ENCODE results near the gene NLRP6. TPM values are rescaled to one million over a fixed set of nuclear protein-coding genes. Genes with fewer than 3 reads are reported as not detected.
"Not testable (repeated sequence)": the region's sequence is repeated elsewhere in the genome, so short reads cannot be mapped to it uniquely, and the experiment has no call there.

Gene NLRP6
- total RNA-seq, 1 donor, result not detected

DNA sequence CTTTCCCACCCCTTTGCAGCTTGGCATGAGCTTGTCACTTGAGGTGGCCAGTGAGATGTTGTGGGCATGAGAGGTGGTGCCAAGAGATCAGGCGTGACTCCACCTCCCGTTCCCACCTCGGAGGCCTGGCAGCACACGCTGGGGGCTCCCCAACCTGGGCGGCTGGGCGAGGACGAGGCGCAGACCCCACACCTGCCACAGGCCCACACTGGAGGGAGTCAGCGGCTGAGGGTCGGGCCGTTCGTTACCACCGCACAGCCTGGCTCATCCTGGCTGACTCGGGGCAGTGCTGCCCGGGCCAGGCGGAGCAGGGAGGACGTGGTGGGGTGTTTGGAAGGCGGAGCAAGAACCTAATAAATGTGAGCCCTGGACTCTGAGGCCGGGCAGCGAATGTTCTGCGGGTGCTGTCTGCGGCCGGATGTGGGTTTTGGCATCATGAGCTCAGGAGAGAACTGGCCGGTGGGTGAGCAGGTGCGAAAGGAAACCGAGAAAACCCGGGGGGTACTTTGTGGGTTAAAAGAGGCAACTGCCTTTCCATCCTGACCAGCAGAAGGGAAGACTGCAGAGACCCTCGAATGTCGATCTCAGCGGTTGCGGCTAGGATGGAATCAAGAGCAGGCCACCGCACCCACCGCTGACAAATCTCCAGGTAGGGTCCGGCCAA, 52.6 kb downstream of the NLRP6 start:
- Histone ChIP-seq H3K27me3 (ENCODE audit: insufficient read depth, low read length) (no peaks in the 10 kb centered on the region), H3K79me2 (ENCODE audit: insufficient read depth, low read length) (no peaks in the 10 kb centered on the region), H2AFZ (ENCODE audit: low read length) (no peak overlapping the region), H3K27ac (ENCODE audit: low read depth, low read length) (no peak overlapping the region), H3K9me3 (ENCODE audit: low read depth, low read length) (no peaks in the 10 kb centered on the region), H3K4me2 (ENCODE audit: insufficient read depth, low read length) (no peak overlapping the region), H3K4me3 (ENCODE audit: insufficient read depth, low read length) (no peak overlapping the region), H4K20me1 (ENCODE audit: insufficient read depth, low read length) (no peaks in the 10 kb centered on the region), H3K4me1 (ENCODE audit: insufficient read depth, low read length) (peaks cover 8% of the 10 kb centered on the region), H3K36me3 (ENCODE audit: insufficient read depth, low read length) (no peaks in the 10 kb centered on the region)
- TF ChIP-seq, protein P1, sequence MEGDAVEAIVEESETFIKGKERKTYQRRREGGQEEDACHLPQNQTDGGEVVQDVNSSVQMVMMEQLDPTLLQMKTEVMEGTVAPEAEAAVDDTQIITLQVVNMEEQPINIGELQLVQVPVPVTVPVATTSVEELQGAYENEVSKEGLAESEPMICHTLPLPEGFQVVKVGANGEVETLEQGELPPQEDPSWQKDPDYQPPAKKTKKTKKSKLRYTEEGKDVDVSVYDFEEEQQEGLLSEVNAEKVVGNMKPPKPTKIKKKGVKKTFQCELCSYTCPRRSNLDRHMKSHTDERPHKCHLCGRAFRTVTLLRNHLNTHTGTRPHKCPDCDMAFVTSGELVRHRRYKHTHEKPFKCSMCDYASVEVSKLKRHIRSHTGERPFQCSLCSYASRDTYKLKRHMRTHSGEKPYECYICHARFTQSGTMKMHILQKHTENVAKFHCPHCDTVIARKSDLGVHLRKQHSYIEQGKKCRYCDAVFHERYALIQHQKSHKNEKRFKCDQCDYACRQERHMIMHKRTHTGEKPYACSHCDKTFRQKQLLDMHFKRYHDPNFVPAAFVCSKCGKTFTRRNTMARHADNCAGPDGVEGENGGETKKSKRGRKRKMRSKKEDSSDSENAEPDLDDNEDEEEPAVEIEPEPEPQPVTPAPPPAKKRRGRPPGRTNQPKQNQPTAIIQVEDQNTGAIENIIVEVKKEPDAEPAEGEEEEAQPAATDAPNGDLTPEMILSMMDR (IDR thresholded peaks at IDR 0.05; ENCODE audit: extremely low read depth, low read depth, low read length), result no peak
- peak; percentile 45 for DNase-seq (ENCODE audit: insufficient read length, low spot score, missing footprints)

DNA sequence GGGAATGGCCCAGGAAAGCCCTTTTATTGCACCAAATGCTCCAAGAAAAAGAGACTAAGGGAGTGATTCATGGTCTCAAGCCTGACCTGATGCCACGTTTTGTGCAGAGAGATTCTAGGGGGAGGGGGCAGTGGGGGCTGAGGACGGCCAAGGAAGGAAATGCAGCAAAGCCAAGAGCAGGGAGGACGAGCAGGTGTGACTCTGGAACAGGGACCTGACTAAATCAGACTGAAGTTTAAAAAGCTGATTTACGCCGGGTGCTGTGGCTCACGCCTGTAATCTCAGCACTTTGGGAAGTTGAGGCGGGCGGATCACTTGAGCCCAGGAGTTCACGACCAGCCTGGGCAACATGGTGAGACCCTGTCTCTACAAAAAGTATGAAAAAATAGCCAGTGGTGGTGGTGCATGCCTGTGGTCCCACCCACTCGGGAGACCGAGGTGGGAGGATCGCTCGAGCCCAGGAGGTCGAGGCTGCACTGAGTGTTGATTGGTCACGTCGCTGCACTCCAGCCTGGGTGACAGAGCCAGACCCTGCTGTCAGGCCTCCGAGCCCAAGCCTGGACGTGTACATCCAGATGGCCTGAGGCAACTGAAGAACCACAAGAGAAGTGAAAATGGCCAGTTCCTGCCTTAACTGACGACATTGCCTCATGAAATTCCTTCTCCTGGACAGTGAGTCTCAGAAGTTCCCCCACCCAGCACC, 53.3 kb downstream of the NLRP6 start:
- no peak overlapping the region for H3K4me2 ChIP-seq (ENCODE audit: insufficient read depth, low read length)
- peaks cover 8% of the 10 kb centered on the region for H3K4me1 ChIP-seq (ENCODE audit: insufficient read depth, low read length)
- no peaks in the 10 kb centered on the region for H3K27me3 ChIP-seq (ENCODE audit: insufficient read depth, low read length)
- H4K20me1 ChIP-seq (ENCODE audit: insufficient read depth, low read length), result no peaks in the 10 kb centered on the region
- no peak for DNase-seq (ENCODE audit: insufficient read length, low spot score, missing footprints)
- no peaks in the 10 kb centered on the region for H3K79me2 ChIP-seq (ENCODE audit: insufficient read depth, low read length)
- H2AFZ ChIP-seq (ENCODE audit: low read length), result no peak overlapping the region
- no peak overlapping the region for H3K4me3 ChIP-seq (ENCODE audit: insufficient read depth, low read length)
- no peaks in the 10 kb centered on the region for H3K9me3 ChIP-seq (ENCODE audit: low read depth, low read length)
- no peak overlapping the region for H3K27ac ChIP-seq (ENCODE audit: low read depth, low read length)
- TF ChIP-seq, protein P1 (IDR thresholded peaks at IDR 0.05; ENCODE audit: extremely low read depth, low read depth, low read length), result no peak
- H3K36me3 ChIP-seq (ENCODE audit: insufficient read depth, low read length), result no peaks in the 10 kb centered on the region

DNA sequence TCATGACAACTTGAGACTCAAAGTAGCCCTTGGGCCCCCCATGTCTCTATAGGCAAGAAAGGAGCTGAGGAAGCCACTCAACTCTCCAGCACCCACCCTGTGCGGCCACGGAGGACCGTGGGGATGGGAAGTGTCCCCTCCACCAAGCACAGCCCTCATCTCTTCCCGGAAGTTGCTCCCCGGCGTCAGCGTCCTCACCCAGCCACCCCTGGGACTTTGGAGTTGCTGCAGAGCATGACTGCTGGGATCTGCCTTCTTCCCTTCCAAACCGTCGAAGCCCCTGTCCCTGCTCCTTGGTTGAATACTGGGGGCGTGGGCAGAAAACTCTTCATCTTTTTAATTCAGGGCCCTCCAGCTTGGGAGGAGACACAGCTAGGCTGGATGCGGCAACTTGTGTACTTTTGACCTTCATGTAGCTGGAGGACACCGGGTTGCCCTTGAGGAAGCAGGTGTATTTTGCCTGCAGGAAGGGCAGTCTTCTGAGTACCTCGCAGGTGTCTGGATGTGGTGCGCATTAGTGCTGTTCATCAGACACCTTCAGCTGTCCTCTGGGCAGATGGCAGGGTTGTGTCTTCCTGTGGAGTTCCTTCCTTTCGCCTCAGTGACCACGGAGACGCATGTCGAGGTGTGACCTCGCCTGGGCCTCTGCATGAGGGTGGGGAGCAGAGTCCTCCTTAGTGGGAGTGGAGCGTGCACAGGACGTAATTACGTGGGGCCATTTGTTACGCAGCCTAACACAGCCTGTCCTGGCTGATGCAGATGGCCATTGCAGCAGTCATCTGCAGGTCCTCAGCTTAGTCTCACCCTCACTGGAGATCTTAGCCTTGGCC, 54.7 kb downstream of the NLRP6 start:
- Histone ChIP-seq H3K27ac (ENCODE audit: low read depth, low read length) (no peak overlapping the region), H3K9me3 (ENCODE audit: low read depth, low read length) (no peaks in the 10 kb centered on the region), H3K27me3 (ENCODE audit: insufficient read depth, low read length) (no peaks in the 10 kb centered on the region), H3K36me3 (ENCODE audit: insufficient read depth, low read length) (no peaks in the 10 kb centered on the region), H3K4me3 (ENCODE audit: insufficient read depth, low read length) (no peak overlapping the region), H3K4me1 (ENCODE audit: insufficient read depth, low read length) (no peaks in the 10 kb centered on the region), H2AFZ (ENCODE audit: low read length) (no peak overlapping the region), H3K4me2 (ENCODE audit: insufficient read depth, low read length) (no peak overlapping the region), H3K79me2 (ENCODE audit: insufficient read depth, low read length) (no peaks in the 10 kb centered on the region), H4K20me1 (ENCODE audit: insufficient read depth, low read length) (no peaks in the 10 kb centered on the region)
- TF ChIP-seq, protein P1 (IDR thresholded peaks at IDR 0.05; ENCODE audit: extremely low read depth, low read depth, low read length), result no peak
- DNase-seq (ENCODE audit: insufficient read length, low spot score, missing footprints), result peak; percentile 39

DNA sequence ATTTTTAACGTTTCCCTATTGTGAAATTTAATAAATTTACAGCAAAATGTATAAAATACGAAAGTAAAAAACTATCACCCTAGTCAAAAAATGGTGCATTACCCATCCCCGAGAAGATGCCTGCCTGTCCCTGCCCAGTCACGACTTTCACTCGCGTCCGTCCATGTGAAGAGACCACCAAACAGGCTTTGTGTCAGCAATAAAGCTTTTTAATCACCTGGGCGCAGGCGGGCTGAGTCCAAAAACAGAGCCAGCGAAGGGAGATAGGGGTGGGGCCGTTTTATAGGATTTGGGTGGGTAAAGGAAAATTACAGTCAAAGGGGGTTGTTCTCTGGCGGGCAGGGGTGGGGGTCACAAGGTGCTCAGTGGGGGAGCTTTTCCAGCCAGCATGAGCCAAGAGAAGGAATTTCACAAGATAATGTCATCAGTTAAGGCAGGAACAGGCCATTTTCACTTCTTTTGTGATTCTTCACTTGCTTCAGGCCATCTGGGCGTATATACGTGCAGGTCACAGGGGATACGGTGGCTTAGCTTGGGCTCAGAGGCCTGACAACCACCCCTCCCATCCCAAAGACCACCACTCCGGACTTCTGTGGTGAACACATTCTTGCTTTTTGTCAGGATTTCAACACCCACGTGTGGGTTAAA, 55.5 kb downstream of the NLRP6 start:
- H3K9me3 ChIP-seq (ENCODE audit: low read depth, low read length); H3K36me3 ChIP-seq (ENCODE audit: insufficient read depth, low read length); H3K27me3 ChIP-seq (ENCODE audit: insufficient read depth, low read length); H3K4me1 ChIP-seq (ENCODE audit: insufficient read depth, low read length); DNase-seq (ENCODE audit: insufficient read length, low spot score, missing footprints); H3K4me3 ChIP-seq (ENCODE audit: insufficient read depth, low read length); H4K20me1 ChIP-seq (ENCODE audit: insufficient read depth, low read length); H3K4me2 ChIP-seq (ENCODE audit: insufficient read depth, low read length); H3K79me2 ChIP-seq (ENCODE audit: insufficient read depth, low read length); H3K27ac ChIP-seq (ENCODE audit: low read depth, low read length): not testable (repeated sequence)
- peak overlapping the region; percentile 32 for H2AFZ ChIP-seq (ENCODE audit: low read length)
